WTC11 (cell line): Measurements from ENCODE around the gene ABITRAM. TPM values are rescaled to one million over a fixed set of nuclear protein-coding genes. Genes with fewer than 3 reads are reported as not detected.

Experiments
- ATAC-seq: fragments of 200-7000 bp; cut with Tn5 transposase; 2 replicates; pipeline ENCODE4 v1.10.0; 2021; ENCODE audit warnings: mild to moderate bottlenecking, moderate library complexity
- CTCF ChIA-PET: fragments of 300-600 bp; sonication (Branson Sonifier 250); formaldehyde crosslinking; loops from one replicate; lab custom pipeline; 2021; ENCODE audit warnings: antibody characterized with exemption; lab: Charles Lee
- POLR2A ChIA-PET: fragments of 350-600 bp; sonication (Branson Sonifier 250); formaldehyde crosslinking; loops from one replicate; lab custom pipeline; 2021; ENCODE audit warnings: antibody characterized with exemption; lab: Charles Lee
- DNase-seq: peaks from one replicate; pipeline ENCODE4 v3.0.0; 2021; ENCODE audit warnings: low spot score
- H3K27ac Mint-ChIP-seq: 2 replicates; pipeline ENCODE4 v1.8.0; 2021; ENCODE audit warnings: mixed read lengths
- H3K27me3 Mint-ChIP-seq: 2 replicates; pipeline ENCODE4 v1.8.0; 2021; ENCODE audit warnings: low read depth, mild to moderate bottlenecking, moderate library complexity, mixed read lengths
- H3K36me3 Mint-ChIP-seq: 2 replicates; pipeline ENCODE4 v1.8.0; 2021; ENCODE audit warnings: mixed read lengths
- H3K4me1 Mint-ChIP-seq: 2 replicates; pipeline ENCODE4 v1.8.0; 2022; ENCODE audit warnings: mixed read lengths
- H3K4me3 Mint-ChIP-seq: 2 replicates; pipeline ENCODE4 v1.8.0; 2021; ENCODE audit warnings: mild to moderate bottlenecking, moderate library complexity, mixed read lengths
- H3K9me3 Mint-ChIP-seq: 2 replicates; pipeline ENCODE4 v1.8.0; 2021; ENCODE audit warnings: mixed read lengths
- ETV6 ChIP-seq: sonication (generic); formaldehyde crosslinking; IDR thresholded peaks from 2 replicates; pipeline ENCODE4 v1.8.1; 2022; ENCODE audit warnings: mild to moderate bottlenecking, missing genetic modification reagents
- FOXP1 ChIP-seq: sonication (generic); formaldehyde crosslinking; IDR thresholded peaks from 2 replicates; pipeline ENCODE4 v1.8.0; 2022; ENCODE audit warnings: missing genetic modification reagents, mild to moderate bottlenecking, moderate library complexity, borderline replicate concordance
- GRHL2 ChIP-seq: fragments of 250-450 bp; sonication (Bioruptor Pico); IDR thresholded peaks from 2 replicates; pipeline ENCODE4 v1.8.0; 2022; ENCODE audit warnings: mild to moderate bottlenecking, moderate library complexity; ENCODE audit not compliant: insufficient replicate concordance, severe bottlenecking
- GTF2I ChIP-seq: fragments of 250-450 bp; sonication (Bioruptor Pico); conservative IDR thresholded peaks from 2 replicates; pipeline ENCODE4 v1.4.0; 2021; ENCODE audit warnings: mild to moderate bottlenecking
- MYBL2 ChIP-seq: sonication (generic); formaldehyde crosslinking; IDR thresholded peaks from 2 replicates; pipeline ENCODE4 v1.8.1; 2023; ENCODE audit warnings: mild to moderate bottlenecking, moderate library complexity, missing genetic modification reagents
- NFATC4 ChIP-seq: fragments of 250-450 bp; sonication (Bioruptor Pico); IDR thresholded peaks from 2 replicates; pipeline ENCODE4 v1.9.0; 2021; ENCODE audit warnings: mild to moderate bottlenecking
- OVOL2 ChIP-seq: fragments of 250-450 bp; sonication (Bioruptor Pico); IDR thresholded peaks from 2 replicates; pipeline ENCODE4 v1.9.0; 2021; ENCODE audit warnings: mild to moderate bottlenecking, borderline replicate concordance
- PRRX2 ChIP-seq: fragments of 250-450 bp; sonication (Bioruptor Pico); IDR thresholded peaks from 2 replicates; pipeline ENCODE4 v1.8.0; 2021; ENCODE audit warnings: mild to moderate bottlenecking
- TP53 ChIP-seq: sonication (generic); formaldehyde crosslinking; IDR thresholded peaks from 2 replicates; pipeline ENCODE4 v1.8.1; 2023; ENCODE audit warnings: mild to moderate bottlenecking, missing genetic modification reagents
- total RNA-seq: library from RNA; stranded (reverse); gene quantifications from 3 replicates; pipeline ENCODE4 v1.2.3, GENCODE V29; 2021
- TF ChIP-seq, protein P1 (sequence below): sonication (generic); formaldehyde crosslinking; IDR thresholded peaks from 2 replicates; pipeline ENCODE4 v1.8.1; 2023; ENCODE audit warnings: mild to moderate bottlenecking, missing genetic modification reagents
- TF ChIP-seq, protein P2 (sequence below): fragments of 250-450 bp; sonication (Bioruptor Pico); conservative IDR thresholded peaks from 2 replicates; pipeline ENCODE4 v1.9.0; 2021; ENCODE audit warnings: mild to moderate bottlenecking
- TF ChIP-seq, protein P3 (sequence below): sonication (generic); formaldehyde crosslinking; conservative IDR thresholded peaks from 2 replicates; pipeline ENCODE4 v1.8.1; 2022; ENCODE audit warnings: mild to moderate bottlenecking, missing genetic modification reagents
- TF ChIP-seq, protein P4 (sequence below): sonication (generic); formaldehyde crosslinking; IDR thresholded peaks from 2 replicates; pipeline ENCODE4 v1.8.0; 2023; ENCODE audit warnings: missing genetic modification reagents
- TF ChIP-seq, protein P5 (sequence below): fragments of 200-600 bp; IDR thresholded peaks from 2 replicates; pipeline ENCODE4 v1.8.0; 2022; ENCODE audit warnings: antibody characterized with exemption
- TF ChIP-seq, protein P6 (sequence below): sonication (generic); formaldehyde crosslinking; IDR thresholded peaks from 2 replicates; pipeline ENCODE4 v1.8.0; 2023; ENCODE audit warnings: mild to moderate bottlenecking, missing genetic modification reagents
- TF ChIP-seq, protein P7 (sequence below): sonication (generic); formaldehyde crosslinking; IDR thresholded peaks from 2 replicates; pipeline ENCODE4 v1.8.0; 2022; ENCODE audit warnings: mild to moderate bottlenecking, missing genetic modification reagents
- TF ChIP-seq, protein P8 (sequence below): sonication (generic); formaldehyde crosslinking; IDR thresholded peaks from 2 replicates; pipeline ENCODE4 v1.8.0; 2023; ENCODE audit warnings: missing genetic modification reagents, mild to moderate bottlenecking, borderline replicate concordance
- TF ChIP-seq, protein P9 (sequence below): sonication (generic); formaldehyde crosslinking; IDR thresholded peaks from 2 replicates; pipeline ENCODE4 v1.8.1; 2023; ENCODE audit warnings: mild to moderate bottlenecking, missing genetic modification reagents, moderate library complexity

ABITRAM gene
- total RNA-seq, 1 experiment from 2014 or later, result 4.6 TPM

DNA sequence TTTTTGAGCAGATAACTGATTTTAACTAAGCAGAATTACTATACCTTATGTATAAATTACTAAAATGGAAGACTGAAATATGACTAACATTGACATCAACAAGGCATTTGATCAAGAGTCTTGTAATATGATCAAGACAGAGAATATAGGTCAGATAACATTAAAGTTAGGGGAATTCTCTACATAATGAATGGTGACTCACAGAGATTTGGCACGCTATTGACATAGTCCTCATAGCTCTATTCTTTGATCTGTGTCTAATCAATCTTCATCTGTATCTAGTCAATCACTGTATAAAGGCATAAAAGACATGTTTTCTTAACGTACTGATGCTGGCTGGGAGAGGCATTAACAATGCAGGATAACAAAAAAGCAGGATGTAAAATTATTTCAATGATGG, 17.4 kb downstream of the ABITRAM start:
- peaks cover 17% of the 10 kb centered on the region for H3K36me3 Mint-ChIP-seq
- no peaks in the 10 kb centered on the region for H3K27me3 Mint-ChIP-seq
- POLR2A ChIA-PET, result no interaction called here
- H3K4me3 Mint-ChIP-seq, result no peak overlapping the region
- CTCF ChIA-PET, result interaction anchor here (0.6 to 1.4 kb wide), 9 partner anchors 8 to 460 kb away, joined by 3 to 7 read pairs (median 4); no protein-coding TSS in a partner anchor
- H3K9me3 Mint-ChIP-seq, result no peaks in the 10 kb centered on the region
- DNase-seq (no peak), ATAC-seq (no peak)
- H3K27ac Mint-ChIP-seq, result no peak overlapping the region
- no peaks in the 10 kb centered on the region for H3K4me1 Mint-ChIP-seq
- no peak for TF ChIP-seq PRRX2
- no peak for TF ChIP-seq FOXP1 (CRISPR knock-in tag)
- TF ChIP-seq, protein P1, sequence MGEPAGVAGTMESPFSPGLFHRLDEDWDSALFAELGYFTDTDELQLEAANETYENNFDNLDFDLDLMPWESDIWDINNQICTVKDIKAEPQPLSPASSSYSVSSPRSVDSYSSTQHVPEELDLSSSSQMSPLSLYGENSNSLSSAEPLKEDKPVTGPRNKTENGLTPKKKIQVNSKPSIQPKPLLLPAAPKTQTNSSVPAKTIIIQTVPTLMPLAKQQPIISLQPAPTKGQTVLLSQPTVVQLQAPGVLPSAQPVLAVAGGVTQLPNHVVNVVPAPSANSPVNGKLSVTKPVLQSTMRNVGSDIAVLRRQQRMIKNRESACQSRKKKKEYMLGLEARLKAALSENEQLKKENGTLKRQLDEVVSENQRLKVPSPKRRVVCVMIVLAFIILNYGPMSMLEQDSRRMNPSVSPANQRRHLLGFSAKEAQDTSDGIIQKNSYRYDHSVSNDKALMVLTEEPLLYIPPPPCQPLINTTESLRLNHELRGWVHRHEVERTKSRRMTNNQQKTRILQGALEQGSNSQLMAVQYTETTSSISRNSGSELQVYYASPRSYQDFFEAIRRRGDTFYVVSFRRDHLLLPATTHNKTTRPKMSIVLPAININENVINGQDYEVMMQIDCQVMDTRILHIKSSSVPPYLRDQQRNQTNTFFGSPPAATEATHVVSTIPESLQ (CRISPR knock-in tag), result no peak
- no peak for TF ChIP-seq GTF2I (CRISPR knock-in tag)
- TF ChIP-seq, protein P2, sequence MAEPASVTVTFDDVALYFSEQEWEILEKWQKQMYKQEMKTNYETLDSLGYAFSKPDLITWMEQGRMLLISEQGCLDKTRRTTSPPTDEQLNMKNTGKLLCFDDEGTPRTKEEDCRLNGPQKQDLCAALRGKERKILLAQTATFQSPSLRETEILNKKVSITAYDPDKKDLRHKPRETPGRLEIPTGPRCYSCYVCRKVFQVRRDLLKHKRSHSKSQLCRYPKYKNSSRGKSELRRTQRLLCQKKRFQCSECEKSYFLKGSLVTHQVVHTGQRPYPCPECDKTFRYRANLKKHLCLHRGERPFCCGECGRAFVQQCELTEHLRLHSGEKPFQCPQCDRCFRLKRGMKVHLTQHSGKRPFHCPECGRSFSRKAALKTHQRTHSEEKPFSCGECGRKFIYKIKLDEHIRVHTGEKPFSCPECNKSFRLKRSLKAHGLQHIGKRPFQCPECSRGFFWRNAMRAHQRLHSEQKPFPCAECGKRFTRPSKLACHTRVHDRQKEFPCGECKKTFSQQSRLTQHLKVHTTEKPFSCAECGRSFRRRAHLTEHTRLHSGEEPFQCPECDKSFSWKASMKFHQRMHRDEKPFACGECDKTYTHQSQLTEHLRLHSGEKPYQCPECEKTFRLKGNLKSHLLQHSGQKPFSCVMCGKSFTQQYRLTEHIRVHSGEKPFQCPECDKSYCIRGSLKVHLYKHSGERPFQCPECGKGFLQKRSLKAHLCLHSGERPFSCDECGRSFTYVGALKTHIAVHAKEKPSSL (CRISPR knock-in tag), result no peak
- TF ChIP-seq OVOL2, result no peak
- TF ChIP-seq, protein P3, sequence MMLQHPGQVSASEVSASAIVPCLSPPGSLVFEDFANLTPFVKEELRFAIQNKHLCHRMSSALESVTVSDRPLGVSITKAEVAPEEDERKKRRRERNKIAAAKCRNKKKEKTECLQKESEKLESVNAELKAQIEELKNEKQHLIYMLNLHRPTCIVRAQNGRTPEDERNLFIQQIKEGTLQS, result no peak
- TF ChIP-seq, protein P4, sequence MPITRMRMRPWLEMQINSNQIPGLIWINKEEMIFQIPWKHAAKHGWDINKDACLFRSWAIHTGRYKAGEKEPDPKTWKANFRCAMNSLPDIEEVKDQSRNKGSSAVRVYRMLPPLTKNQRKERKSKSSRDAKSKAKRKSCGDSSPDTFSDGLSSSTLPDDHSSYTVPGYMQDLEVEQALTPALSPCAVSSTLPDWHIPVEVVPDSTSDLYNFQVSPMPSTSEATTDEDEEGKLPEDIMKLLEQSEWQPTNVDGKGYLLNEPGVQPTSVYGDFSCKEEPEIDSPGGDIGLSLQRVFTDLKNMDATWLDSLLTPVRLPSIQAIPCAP (CRISPR knock-in tag), result no peak
- TF ChIP-seq NFATC4 (CRISPR knock-in tag), result no peak
- TF ChIP-seq GRHL2 (CRISPR knock-in tag), result no peak
- TF ChIP-seq, protein P5, sequence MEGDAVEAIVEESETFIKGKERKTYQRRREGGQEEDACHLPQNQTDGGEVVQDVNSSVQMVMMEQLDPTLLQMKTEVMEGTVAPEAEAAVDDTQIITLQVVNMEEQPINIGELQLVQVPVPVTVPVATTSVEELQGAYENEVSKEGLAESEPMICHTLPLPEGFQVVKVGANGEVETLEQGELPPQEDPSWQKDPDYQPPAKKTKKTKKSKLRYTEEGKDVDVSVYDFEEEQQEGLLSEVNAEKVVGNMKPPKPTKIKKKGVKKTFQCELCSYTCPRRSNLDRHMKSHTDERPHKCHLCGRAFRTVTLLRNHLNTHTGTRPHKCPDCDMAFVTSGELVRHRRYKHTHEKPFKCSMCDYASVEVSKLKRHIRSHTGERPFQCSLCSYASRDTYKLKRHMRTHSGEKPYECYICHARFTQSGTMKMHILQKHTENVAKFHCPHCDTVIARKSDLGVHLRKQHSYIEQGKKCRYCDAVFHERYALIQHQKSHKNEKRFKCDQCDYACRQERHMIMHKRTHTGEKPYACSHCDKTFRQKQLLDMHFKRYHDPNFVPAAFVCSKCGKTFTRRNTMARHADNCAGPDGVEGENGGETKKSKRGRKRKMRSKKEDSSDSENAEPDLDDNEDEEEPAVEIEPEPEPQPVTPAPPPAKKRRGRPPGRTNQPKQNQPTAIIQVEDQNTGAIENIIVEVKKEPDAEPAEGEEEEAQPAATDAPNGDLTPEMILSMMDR, result no peak
- TF ChIP-seq, protein P6, sequence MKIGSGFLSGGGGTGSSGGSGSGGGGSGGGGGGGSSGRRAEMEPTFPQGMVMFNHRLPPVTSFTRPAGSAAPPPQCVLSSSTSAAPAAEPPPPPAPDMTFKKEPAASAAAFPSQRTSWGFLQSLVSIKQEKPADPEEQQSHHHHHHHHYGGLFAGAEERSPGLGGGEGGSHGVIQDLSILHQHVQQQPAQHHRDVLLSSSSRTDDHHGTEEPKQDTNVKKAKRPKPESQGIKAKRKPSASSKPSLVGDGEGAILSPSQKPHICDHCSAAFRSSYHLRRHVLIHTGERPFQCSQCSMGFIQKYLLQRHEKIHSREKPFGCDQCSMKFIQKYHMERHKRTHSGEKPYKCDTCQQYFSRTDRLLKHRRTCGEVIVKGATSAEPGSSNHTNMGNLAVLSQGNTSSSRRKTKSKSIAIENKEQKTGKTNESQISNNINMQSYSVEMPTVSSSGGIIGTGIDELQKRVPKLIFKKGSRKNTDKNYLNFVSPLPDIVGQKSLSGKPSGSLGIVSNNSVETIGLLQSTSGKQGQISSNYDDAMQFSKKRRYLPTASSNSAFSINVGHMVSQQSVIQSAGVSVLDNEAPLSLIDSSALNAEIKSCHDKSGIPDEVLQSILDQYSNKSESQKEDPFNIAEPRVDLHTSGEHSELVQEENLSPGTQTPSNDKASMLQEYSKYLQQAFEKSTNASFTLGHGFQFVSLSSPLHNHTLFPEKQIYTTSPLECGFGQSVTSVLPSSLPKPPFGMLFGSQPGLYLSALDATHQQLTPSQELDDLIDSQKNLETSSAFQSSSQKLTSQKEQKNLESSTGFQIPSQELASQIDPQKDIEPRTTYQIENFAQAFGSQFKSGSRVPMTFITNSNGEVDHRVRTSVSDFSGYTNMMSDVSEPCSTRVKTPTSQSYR, result no peak
- TF ChIP-seq, protein P7, sequence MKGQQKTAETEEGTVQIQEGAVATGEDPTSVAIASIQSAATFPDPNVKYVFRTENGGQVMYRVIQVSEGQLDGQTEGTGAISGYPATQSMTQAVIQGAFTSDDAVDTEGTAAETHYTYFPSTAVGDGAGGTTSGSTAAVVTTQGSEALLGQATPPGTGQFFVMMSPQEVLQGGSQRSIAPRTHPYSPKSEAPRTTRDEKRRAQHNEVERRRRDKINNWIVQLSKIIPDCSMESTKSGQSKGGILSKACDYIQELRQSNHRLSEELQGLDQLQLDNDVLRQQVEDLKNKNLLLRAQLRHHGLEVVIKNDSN (CRISPR knock-in tag), result no peak
- TF ChIP-seq TP53 (CRISPR knock-in tag), result no peak
- TF ChIP-seq MYBL2 (CRISPR knock-in tag), result no peak
- TF ChIP-seq, protein P8, sequence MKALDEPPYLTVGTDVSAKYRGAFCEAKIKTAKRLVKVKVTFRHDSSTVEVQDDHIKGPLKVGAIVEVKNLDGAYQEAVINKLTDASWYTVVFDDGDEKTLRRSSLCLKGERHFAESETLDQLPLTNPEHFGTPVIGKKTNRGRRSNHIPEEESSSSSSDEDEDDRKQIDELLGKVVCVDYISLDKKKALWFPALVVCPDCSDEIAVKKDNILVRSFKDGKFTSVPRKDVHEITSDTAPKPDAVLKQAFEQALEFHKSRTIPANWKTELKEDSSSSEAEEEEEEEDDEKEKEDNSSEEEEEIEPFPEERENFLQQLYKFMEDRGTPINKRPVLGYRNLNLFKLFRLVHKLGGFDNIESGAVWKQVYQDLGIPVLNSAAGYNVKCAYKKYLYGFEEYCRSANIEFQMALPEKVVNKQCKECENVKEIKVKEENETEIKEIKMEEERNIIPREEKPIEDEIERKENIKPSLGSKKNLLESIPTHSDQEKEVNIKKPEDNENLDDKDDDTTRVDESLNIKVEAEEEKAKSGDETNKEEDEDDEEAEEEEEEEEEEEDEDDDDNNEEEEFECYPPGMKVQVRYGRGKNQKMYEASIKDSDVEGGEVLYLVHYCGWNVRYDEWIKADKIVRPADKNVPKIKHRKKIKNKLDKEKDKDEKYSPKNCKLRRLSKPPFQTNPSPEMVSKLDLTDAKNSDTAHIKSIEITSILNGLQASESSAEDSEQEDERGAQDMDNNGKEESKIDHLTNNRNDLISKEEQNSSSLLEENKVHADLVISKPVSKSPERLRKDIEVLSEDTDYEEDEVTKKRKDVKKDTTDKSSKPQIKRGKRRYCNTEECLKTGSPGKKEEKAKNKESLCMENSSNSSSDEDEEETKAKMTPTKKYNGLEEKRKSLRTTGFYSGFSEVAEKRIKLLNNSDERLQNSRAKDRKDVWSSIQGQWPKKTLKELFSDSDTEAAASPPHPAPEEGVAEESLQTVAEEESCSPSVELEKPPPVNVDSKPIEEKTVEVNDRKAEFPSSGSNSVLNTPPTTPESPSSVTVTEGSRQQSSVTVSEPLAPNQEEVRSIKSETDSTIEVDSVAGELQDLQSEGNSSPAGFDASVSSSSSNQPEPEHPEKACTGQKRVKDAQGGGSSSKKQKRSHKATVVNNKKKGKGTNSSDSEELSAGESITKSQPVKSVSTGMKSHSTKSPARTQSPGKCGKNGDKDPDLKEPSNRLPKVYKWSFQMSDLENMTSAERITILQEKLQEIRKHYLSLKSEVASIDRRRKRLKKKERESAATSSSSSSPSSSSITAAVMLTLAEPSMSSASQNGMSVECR, result no peak
- TF ChIP-seq ETV6 (CRISPR knock-in tag), result no peak
- TF ChIP-seq, protein P9, sequence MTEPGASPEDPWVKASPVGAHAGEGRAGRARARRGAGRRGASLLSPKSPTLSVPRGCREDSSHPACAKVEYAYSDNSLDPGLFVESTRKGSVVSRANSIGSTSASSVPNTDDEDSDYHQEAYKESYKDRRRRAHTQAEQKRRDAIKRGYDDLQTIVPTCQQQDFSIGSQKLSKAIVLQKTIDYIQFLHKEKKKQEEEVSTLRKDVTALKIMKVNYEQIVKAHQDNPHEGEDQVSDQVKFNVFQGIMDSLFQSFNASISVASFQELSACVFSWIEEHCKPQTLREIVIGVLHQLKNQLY, result no peak
